ENCODE results near the gene POU2F3. TPM values are rescaled to one million over a fixed set of nuclear protein-coding genes. Genes with fewer than 3 reads are reported as not detected.

Gene POU2F3
- total RNA-seq, 1 donor from 2014 or later: 4.6 TPM

DNA sequence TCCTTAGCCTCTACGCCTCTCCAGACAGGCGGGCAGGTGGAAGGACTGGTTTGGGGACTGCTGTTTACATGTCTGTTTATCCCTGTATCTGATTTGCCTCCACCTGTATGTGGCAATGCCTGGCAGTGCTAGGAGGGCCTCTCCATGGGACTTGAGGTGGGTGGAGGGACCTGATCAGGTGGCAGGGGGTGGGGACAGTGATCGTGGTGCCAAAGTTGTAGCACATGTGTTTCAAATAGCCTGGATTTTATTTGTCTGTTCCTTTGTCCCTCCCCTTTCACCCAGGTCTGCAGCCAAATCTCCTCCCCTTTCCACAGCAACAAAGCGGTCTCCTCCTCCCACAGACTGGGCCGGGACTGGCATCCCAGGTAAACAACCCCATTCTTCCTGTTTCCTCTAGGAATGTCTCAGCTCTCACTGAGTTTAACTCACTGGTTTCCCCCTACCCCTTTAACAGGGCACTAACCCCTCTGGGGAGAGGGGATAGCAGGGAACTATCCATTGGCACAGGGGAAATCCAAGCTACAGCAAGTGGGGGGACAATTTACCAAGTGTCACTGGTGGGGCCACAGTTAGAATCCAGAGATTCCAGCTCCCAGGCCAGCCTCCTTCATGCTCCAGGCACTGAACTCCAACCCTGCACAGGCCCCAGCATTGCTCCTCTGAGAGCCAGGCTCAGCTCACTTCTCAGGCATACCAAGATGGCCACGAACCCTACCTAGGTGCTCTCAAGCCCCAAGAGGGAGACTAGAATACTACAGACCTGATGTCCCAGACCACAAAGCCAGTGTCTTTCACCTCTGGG is 62.3 kb downstream of the POU2F3 start:
- Histone ChIP-seq H3K9me3 (no peaks in the 10 kb centered on the region), H3K4me3 (peak overlapping the region; percentile 14), H3K4me1 (peaks cover 21% of the 10 kb centered on the region), H3K27ac (peak overlapping the region; percentile 46), H3K27me3 (ENCODE audit: low read depth) (peaks cover 4% of the 10 kb centered on the region), H3K36me3 (no peaks in the 10 kb centered on the region)
- TF ChIP-seq, protein P1, sequence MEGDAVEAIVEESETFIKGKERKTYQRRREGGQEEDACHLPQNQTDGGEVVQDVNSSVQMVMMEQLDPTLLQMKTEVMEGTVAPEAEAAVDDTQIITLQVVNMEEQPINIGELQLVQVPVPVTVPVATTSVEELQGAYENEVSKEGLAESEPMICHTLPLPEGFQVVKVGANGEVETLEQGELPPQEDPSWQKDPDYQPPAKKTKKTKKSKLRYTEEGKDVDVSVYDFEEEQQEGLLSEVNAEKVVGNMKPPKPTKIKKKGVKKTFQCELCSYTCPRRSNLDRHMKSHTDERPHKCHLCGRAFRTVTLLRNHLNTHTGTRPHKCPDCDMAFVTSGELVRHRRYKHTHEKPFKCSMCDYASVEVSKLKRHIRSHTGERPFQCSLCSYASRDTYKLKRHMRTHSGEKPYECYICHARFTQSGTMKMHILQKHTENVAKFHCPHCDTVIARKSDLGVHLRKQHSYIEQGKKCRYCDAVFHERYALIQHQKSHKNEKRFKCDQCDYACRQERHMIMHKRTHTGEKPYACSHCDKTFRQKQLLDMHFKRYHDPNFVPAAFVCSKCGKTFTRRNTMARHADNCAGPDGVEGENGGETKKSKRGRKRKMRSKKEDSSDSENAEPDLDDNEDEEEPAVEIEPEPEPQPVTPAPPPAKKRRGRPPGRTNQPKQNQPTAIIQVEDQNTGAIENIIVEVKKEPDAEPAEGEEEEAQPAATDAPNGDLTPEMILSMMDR (IDR thresholded peaks at IDR 0.05): no peak
- DNase-seq (peak; percentile 91), ATAC-seq (peak; percentile 92)
- intact Hi-C loops (cut with DNase I): loop anchor here (10.0 kb wide), 1 partner anchor 57 kb away; the partner anchor contains the start of gene POU2F3

DNA sequence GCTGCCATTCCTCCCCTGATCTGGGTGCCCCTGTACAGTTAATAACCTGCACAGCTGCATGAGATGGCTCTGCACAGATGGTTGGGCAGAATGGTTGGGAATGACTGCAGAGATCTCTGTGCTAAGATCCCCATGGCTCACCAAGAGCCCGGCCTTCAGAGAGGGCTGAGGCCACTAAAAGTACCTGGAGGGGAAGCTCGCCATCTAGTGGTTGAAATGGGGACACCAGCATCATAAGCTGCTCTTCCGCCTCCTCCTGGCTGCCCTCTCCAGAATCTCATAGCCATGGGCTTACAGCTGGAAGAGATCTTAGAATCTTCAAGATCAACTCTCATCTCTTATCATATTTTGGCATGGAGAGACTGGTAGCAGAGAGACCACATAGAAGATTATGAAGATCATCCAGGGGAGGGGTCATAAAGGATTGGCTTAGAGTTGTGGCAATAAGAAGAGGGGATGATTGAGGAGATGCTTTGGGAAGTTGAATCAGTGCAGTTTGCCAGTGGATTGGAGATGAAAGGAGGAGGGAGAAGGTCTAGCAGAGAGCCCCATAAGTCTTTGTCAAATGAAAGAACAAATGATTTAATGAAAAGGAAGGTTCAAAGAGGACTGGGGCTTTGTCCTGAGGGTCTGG is 63.2 kb downstream of the POU2F3 start:
- Histone ChIP-seq H3K4me3 (no peak overlapping the region), H3K27ac (peak overlapping the region; percentile 46), H3K4me1 (peaks cover 21% of the 10 kb centered on the region), H3K9me3 (no peaks in the 10 kb centered on the region), H3K36me3 (no peaks in the 10 kb centered on the region), H3K27me3 (ENCODE audit: low read depth) (peaks cover 6% of the 10 kb centered on the region)
- DNase-seq: no peak
- ATAC-seq: peak; percentile 64 to 70
- TF ChIP-seq, protein P1 (IDR thresholded peaks at IDR 0.05): peak; percentile 90
- intact Hi-C loops (cut with DNase I): loop anchor here (10.0 kb wide), 1 partner anchor 58 kb away; the partner anchor contains the start of gene POU2F3

DNA sequence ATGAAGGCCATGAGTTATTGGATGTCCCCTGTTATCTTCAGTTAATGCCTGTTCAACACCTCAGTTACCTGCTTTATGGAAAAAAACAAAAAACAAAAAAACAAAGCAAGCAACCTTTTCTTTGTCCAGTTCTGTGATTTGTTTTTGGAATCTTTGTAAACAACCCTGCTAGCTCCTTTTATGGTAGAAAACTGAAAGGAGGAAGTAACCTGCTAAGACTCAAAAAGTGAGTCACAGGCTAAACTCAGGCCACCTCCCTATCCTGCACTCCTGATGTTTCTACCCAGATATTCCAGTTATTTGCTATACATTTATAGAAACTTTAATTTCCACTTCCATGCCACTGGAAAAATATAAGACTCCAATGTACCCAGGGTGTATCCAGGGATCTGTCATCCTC is 64.6 kb downstream of the POU2F3 start:
- intact Hi-C loops (cut with DNase I): loop anchor here (10.0 kb wide), 1 partner anchor 60 kb away; the partner anchor contains the start of gene POU2F3
- peaks cover 5% of the 10 kb centered on the region for H3K27me3 ChIP-seq (ENCODE audit: low read depth)
- H3K27ac ChIP-seq: no peak overlapping the region
- H3K4me1 ChIP-seq: peaks cover 21% of the 10 kb centered on the region
- TF ChIP-seq, protein P1 (IDR thresholded peaks at IDR 0.05): no peak
- no peaks in the 10 kb centered on the region for H3K9me3 ChIP-seq
- no peak for DNase-seq
- no peak for ATAC-seq
- H3K4me3 ChIP-seq: no peak overlapping the region
- no peaks in the 10 kb centered on the region for H3K36me3 ChIP-seq

DNA sequence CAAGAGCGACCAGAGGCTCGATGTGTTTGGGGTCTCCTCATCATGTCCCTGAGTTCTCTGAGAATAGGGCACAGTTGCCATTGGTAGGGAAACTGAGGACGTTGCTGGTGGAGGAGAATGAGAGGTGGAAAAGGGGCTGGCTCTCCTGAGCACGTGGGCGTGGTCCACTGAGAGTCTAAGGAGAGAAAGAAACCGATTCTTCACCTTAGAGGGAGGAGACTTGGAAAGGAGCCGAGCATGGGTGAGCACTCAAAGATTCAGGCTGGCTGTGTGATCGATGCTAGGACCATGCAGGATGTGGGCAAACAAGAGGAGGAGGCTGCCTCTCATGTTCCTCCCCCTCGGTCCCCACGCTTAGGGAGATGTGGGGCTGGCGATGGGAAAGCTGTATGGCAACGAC is 65.3 kb downstream of the POU2F3 start:
- DNase-seq (no peak), ATAC-seq (no peak)
- peaks cover 5% of the 10 kb centered on the region for H3K27me3 ChIP-seq (ENCODE audit: low read depth)
- peaks cover 20% of the 10 kb centered on the region for H3K4me1 ChIP-seq
- TF ChIP-seq, protein P1 (IDR thresholded peaks at IDR 0.05): no peak
- no peak overlapping the region for H3K4me3 ChIP-seq
- H3K36me3 ChIP-seq: no peaks in the 10 kb centered on the region
- H3K9me3 ChIP-seq: no peaks in the 10 kb centered on the region
- no peak overlapping the region for H3K27ac ChIP-seq
- intact Hi-C loops (cut with DNase I): loop anchor here (10.0 kb wide), 1 partner anchor 60 kb away; the partner anchor contains the start of gene POU2F3

- H3K36me3 ChIP-seq: no peaks in the 10 kb centered on the region
- intact Hi-C loops (cut with DNase I): loop anchor here (10.0 kb wide), 1 partner anchor 62 kb away; the partner anchor contains the start of gene POU2F3
- H3K27ac ChIP-seq: no peak overlapping the region
- TF ChIP-seq, protein P1 (IDR thresholded peaks at IDR 0.05): no peak
- ATAC-seq: no peak
- peaks cover 5% of the 10 kb centered on the region for H3K27me3 ChIP-seq (ENCODE audit: low read depth)
- peaks cover 10% of the 10 kb centered on the region for H3K4me1 ChIP-seq
- DNase-seq: no peak
- no peak overlapping the region for H3K4me3 ChIP-seq
- no peaks in the 10 kb centered on the region for H3K9me3 ChIP-seq
Measured at GRCh38 chr11:120306519-120307242, 66.7 kb downstream of the POU2F3 start.
